Chondrocyte (in vitro differentiated cells): ENCODE data around the gene ZFHX2. TPM values are rescaled to one million over a fixed set of nuclear protein-coding genes. Genes with fewer than 3 reads are reported as not detected.

Experiments used
- DNase-seq: peaks from one replicate; pipeline ENCODE4 v3.0.0; 2021; ENCODE audit warnings: mixed read lengths, low spot score
- H3K27ac Mint-ChIP-seq: one replicate; pipeline ENCODE4 v1.8.0; 2021; ENCODE audit warnings: mild to moderate bottlenecking, moderate library complexity, mixed read lengths; ENCODE audit not compliant: unreplicated experiment
- H3K27me3 Mint-ChIP-seq: 2 replicates; pipeline ENCODE4 v1.8.0; 2021; ENCODE audit warnings: low read depth, mixed read lengths
- H3K36me3 Mint-ChIP-seq: 2 replicates; pipeline ENCODE4 v1.8.0; 2021; ENCODE audit warnings: low read depth, mixed read lengths
- H3K4me1 Mint-ChIP-seq: 2 replicates; pipeline ENCODE4 v1.8.0; 2021; ENCODE audit warnings: low read depth, mild to moderate bottlenecking, mixed read lengths
- H3K4me3 Mint-ChIP-seq: one replicate; pipeline ENCODE4 v1.8.0; 2021; ENCODE audit warnings: mild to moderate bottlenecking, moderate library complexity, mixed read lengths; ENCODE audit not compliant: unreplicated experiment
- H3K9me3 Mint-ChIP-seq: 2 replicates; pipeline ENCODE4 v1.8.0; 2021; ENCODE audit warnings: low read depth, mixed read lengths
- total RNA-seq: library from RNA; stranded (reverse); gene quantifications from 3 replicates; pipeline ENCODE4 v1.2.1, GENCODE V29; 2021
- TF ChIP-seq, protein P1 (sequence below): fragments of 200-600 bp; sonication (generic); IDR thresholded peaks from 2 replicates; pipeline ENCODE4 v1.5.0; 2021; ENCODE audit warnings: antibody characterized with exemption, mild to moderate bottlenecking, moderate library complexity

Gene ZFHX2
- total RNA-seq, 1 donor from 2014 or later = 11.8 TPM

DNA sequence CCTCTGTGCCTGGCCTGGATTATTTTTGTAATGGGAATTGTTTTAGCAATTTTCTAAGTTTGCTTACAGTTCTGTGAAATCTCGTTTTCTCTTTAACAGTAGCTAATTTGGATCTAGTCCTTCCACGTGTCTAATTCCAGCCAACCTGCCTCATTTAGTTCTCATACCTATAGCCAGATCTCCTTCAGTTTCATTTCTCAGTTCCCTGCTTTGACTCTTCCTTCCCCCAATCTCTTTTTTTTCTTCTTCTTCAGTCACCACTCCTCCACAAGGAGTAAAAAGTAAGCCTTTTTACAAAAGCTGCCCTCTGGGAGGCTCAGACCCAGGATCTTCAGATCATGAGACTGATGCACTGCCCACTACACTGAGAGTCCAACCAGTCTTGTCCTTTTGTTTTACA, 6.0 kb upstream of the ZFHX2 start:
- H3K4me3 Mint-ChIP-seq = peak overlapping the region; percentile 50
- no peak for DNase-seq
- TF ChIP-seq, protein P1, sequence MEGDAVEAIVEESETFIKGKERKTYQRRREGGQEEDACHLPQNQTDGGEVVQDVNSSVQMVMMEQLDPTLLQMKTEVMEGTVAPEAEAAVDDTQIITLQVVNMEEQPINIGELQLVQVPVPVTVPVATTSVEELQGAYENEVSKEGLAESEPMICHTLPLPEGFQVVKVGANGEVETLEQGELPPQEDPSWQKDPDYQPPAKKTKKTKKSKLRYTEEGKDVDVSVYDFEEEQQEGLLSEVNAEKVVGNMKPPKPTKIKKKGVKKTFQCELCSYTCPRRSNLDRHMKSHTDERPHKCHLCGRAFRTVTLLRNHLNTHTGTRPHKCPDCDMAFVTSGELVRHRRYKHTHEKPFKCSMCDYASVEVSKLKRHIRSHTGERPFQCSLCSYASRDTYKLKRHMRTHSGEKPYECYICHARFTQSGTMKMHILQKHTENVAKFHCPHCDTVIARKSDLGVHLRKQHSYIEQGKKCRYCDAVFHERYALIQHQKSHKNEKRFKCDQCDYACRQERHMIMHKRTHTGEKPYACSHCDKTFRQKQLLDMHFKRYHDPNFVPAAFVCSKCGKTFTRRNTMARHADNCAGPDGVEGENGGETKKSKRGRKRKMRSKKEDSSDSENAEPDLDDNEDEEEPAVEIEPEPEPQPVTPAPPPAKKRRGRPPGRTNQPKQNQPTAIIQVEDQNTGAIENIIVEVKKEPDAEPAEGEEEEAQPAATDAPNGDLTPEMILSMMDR = no peak
- H3K36me3 Mint-ChIP-seq = peaks cover 6% of the 10 kb centered on the region
- no peaks in the 10 kb centered on the region for H3K9me3 Mint-ChIP-seq
- H3K27me3 Mint-ChIP-seq = no peaks in the 10 kb centered on the region
- peaks cover 31% of the 10 kb centered on the region for H3K4me1 Mint-ChIP-seq
- peak overlapping the region; percentile 0 for H3K27ac Mint-ChIP-seq

GRCh38 chr14:23556700-23557440, 5.3 kb upstream of the ZFHX2 start:
- TF ChIP-seq, protein P1 = no peak
- peak; percentile 67 for DNase-seq
- H3K9me3 Mint-ChIP-seq = no peaks in the 10 kb centered on the region
- peak overlapping the region; percentile 91 for H3K4me3 Mint-ChIP-seq
- H3K4me1 Mint-ChIP-seq = peaks cover 32% of the 10 kb centered on the region
- no peaks in the 10 kb centered on the region for H3K27me3 Mint-ChIP-seq
- H3K36me3 Mint-ChIP-seq = peaks cover 6% of the 10 kb centered on the region
- peak overlapping the region; percentile 93 for H3K27ac Mint-ChIP-seq

GRCh38 chr14:23555882-23556699, 4.5 kb upstream of the ZFHX2 start, which contains the start of gene THTPA:
THTPA (plus strand) TSS chr14:23556271; CDS start chr14:23556758, 487 bp downstream.
- peak; percentile 98 for DNase-seq
- peak within 1 kb of the TSS; percentile 93 for H3K27ac Mint-ChIP-seq
- peaks cover 6% of the 10 kb centered on the region for H3K36me3 Mint-ChIP-seq
- no peaks in the 10 kb centered on the region for H3K27me3 Mint-ChIP-seq
- TF ChIP-seq, protein P1 = no peak
- peaks cover 34% of the 10 kb centered on the region for H3K4me1 Mint-ChIP-seq
- H3K9me3 Mint-ChIP-seq = no peaks in the 10 kb centered on the region
- H3K4me3 Mint-ChIP-seq = peak within 1 kb of the TSS; percentile 91

DNA sequence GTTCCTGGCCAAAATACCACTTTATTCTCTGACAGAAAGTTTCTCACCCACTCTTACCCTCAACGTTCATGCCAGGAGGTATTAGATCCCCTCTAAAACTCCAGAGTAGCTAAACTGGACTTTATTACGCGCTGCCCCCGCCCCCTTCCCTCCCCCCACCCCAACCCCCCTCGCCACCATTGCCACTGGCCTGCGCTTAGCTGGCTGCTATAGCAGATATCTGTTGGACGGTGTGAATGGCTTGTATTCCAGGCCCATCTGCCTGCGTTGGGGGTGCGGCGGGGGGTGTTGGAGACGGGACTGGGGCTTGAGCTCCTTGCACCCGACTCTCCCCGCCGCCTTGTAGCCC, 3.9 kb upstream of the ZFHX2 start:
- Mint-ChIP-seq H3K27ac (peak overlapping the region; percentile 93), H3K4me1 (peaks cover 34% of the 10 kb centered on the region)

DNA sequence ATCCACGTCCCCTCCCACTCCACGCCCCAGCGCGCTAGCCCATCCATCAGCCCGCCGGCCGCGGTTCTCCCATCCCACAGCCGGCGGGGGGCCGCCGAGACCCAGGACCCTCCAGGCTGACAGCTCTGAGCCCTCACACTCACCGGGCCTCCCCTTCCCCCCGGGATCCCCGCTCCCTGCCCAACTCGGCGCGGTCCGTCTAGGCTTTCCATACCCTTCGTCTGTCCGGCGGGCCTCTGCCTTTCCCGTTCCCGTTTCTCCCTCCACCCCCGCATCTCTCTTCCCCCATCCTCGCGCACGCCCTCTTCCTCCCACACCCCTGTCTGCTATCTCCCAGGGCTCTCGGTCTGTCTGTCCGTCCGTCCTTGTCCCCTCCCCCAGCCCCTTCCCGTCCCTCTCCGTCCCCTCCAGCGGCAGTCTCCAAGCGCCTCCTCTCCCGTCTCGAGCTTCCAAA, 726 bp downstream of the ZFHX2 start:
- Mint-ChIP-seq H3K9me3 (no peaks in the 10 kb centered on the region), H3K4me3 (no peak overlapping the region), H3K27me3 (no peaks in the 10 kb centered on the region), H3K36me3 (no peaks in the 10 kb centered on the region), H3K4me1 (peaks cover 11% of the 10 kb centered on the region), H3K27ac (peak overlapping the region; percentile 84)
- no peak for DNase-seq
- TF ChIP-seq, protein P1 = no peak

More for the DNA sequence above, 3.9 kb upstream of the ZFHX2 start:
- H3K9me3 Mint-ChIP-seq = no peaks in the 10 kb centered on the region
- TF ChIP-seq, protein P1 = no peak
- peaks cover 6% of the 10 kb centered on the region for H3K36me3 Mint-ChIP-seq
- no peak for DNase-seq
- H3K4me3 Mint-ChIP-seq = peak overlapping the region; percentile 91
- H3K27me3 Mint-ChIP-seq = no peaks in the 10 kb centered on the region
